Measurements from ENCODE around the gene ERGIC1.

ERGIC1 gene

GRCh38 chr5:172985596-172985995 lies 151.5 kb downstream of the ERGIC1 start:
- Histone ChIP-seq H3K4me1 (ENCODE audit: control insufficient read depth, insufficient read depth, low read length, poor library complexity, severe bottlenecking) (no peaks in the 10 kb centered on the region), H3K4me3 (ENCODE audit: extremely low read depth, insufficient read depth, low read length, poor library complexity, severe bottlenecking) (no peak overlapping the region), H3K9me3 (ENCODE audit: control insufficient read depth, low read length) (no peaks in the 10 kb centered on the region), H3K36me3 (ENCODE audit: control insufficient read depth, insufficient read depth, low read length) (peaks cover 35% of the 10 kb centered on the region), H3K27ac (ENCODE audit: low read depth, low read length, severe bottlenecking) (no peak overlapping the region)

DNA sequence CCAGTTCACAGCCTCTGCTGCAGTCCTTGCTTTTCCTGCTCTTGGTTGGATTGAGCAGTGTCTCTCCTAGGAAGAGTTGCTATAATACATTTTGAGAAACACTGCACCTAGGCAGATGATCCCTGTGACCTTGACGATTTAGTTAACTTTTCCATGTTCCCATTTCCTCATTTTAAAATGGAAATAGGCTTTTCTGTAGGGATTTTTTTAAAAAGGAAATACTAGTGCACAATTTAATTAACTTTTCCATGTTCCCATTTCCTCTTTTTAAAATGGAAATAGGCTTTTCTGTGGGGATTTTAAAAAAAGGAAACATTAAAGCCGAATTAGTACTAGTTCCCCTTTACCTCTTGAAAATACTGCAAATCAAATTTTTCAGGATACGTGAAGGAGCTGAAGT lies 154.2 kb downstream of the ERGIC1 start:
- Histone ChIP-seq H3K27ac (ENCODE audit: low read depth, low read length, severe bottlenecking) (no peak overlapping the region), H3K4me1 (ENCODE audit: control insufficient read depth, insufficient read depth, low read length, poor library complexity, severe bottlenecking) (no peaks in the 10 kb centered on the region), H3K9me3 (ENCODE audit: control insufficient read depth, low read length) (no peaks in the 10 kb centered on the region), H3K4me3 (ENCODE audit: extremely low read depth, insufficient read depth, low read length, poor library complexity, severe bottlenecking) (no peak overlapping the region), H3K36me3 (ENCODE audit: control insufficient read depth, insufficient read depth, low read length) (peaks cover 50% of the 10 kb centered on the region)
- 100% methylated on average over 1 of the region's 3 CpGs; no CpG with 5 or more reads in 1 of the 2 experiments for WGBS, 2 experiments (ENCODE audit: insufficient coverage in 2 of 2)

DNA sequence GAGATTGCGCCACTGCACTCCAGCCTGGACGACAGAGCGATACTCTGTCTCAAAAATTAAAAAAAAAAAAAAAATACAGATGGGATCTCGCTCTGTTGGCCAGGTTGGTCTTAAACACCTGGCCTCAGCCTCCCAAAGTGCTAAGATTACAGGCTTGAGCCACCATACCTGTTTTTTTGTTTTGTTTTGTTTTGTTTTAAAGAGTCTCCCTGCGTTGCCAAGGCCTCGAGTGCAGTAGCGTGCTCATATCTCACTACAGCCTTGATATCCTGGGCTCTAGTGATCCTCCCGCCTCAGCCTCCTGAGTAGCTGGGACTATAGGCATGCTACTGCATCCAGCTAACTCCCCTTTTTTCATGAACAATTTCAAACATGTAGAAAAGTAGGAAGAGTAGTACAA lies 156.7 kb downstream of the ERGIC1 start:
- H3K9me3 ChIP-seq (ENCODE audit: control insufficient read depth, low read length): no peaks in the 10 kb centered on the region
- H3K27ac ChIP-seq (ENCODE audit: low read depth, low read length, severe bottlenecking): no peak overlapping the region
- no peak overlapping the region for H3K4me3 ChIP-seq (ENCODE audit: extremely low read depth, insufficient read depth, low read length, poor library complexity, severe bottlenecking)
- H3K4me1 ChIP-seq (ENCODE audit: control insufficient read depth, insufficient read depth, low read length, poor library complexity, severe bottlenecking): no peaks in the 10 kb centered on the region
- WGBS, 2 experiments (ENCODE audit: insufficient coverage in 2 of 2): 95% methylated on average over 7 of the region's 8 CpGs
- H3K36me3 ChIP-seq (ENCODE audit: control insufficient read depth, insufficient read depth, low read length): peaks cover 73% of the 10 kb centered on the region

- Histone ChIP-seq H3K27ac (ENCODE audit: low read depth, low read length, severe bottlenecking) (no peak overlapping the region), H3K36me3 (ENCODE audit: control insufficient read depth, insufficient read depth, low read length) (peaks cover 69% of the 10 kb centered on the region), H3K9me3 (ENCODE audit: control insufficient read depth, low read length) (no peaks in the 10 kb centered on the region), H3K4me1 (ENCODE audit: control insufficient read depth, insufficient read depth, low read length, poor library complexity, severe bottlenecking) (no peaks in the 10 kb centered on the region), H3K4me3 (ENCODE audit: extremely low read depth, insufficient read depth, low read length, poor library complexity, severe bottlenecking) (no peak overlapping the region)
- WGBS, 2 experiments (ENCODE audit: insufficient coverage in 2 of 2): 100% methylated on average over 1 of the region's 2 CpGs; no CpG with 5 or more reads in 1 of the 2 experiments
Observed at GRCh38 chr5:172994405-172994804, 160.4 kb downstream of the ERGIC1 start.

DNA sequence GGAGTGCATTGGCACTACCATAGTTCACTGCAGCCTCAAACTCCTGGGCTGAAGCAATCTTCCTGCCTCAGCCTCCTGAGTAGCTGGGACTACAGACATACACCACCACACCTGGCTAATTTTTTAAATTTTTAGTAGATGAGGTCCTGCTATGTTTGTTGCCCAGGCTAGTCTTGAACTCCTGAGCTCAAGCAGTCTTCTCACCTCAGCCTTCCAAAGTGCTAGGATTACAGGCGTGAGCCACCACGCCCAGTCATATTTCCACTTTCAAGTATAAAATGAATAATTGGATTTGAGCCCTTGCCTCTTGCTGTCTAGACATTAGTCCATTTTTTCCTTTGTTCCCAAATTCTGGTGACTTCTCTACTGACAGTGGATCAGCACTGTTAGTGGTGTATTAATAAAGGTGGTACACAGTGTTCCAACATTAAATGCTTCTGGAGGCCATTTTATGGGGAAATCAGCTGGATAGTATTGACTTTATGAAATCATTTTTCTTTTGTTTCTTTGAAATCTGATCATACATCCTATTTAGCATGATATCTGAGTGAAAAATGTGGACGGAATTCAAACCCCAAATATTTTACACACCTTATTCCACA lies 165.4 kb downstream of the ERGIC1 start:
- WGBS, 2 experiments (ENCODE audit: insufficient coverage in 2 of 2): no CpG with 5 or more reads among the region's 3 CpGs
- Histone ChIP-seq H3K9me3 (ENCODE audit: control insufficient read depth, low read length) (no peaks in the 10 kb centered on the region), H3K4me3 (ENCODE audit: extremely low read depth, insufficient read depth, low read length, poor library complexity, severe bottlenecking) (no peak overlapping the region), H3K27ac (ENCODE audit: low read depth, low read length, severe bottlenecking) (no peak overlapping the region), H3K4me1 (ENCODE audit: control insufficient read depth, insufficient read depth, low read length, poor library complexity, severe bottlenecking) (peaks cover 7% of the 10 kb centered on the region), H3K36me3 (ENCODE audit: control insufficient read depth, insufficient read depth, low read length) (peaks cover 56% of the 10 kb centered on the region)

DNA sequence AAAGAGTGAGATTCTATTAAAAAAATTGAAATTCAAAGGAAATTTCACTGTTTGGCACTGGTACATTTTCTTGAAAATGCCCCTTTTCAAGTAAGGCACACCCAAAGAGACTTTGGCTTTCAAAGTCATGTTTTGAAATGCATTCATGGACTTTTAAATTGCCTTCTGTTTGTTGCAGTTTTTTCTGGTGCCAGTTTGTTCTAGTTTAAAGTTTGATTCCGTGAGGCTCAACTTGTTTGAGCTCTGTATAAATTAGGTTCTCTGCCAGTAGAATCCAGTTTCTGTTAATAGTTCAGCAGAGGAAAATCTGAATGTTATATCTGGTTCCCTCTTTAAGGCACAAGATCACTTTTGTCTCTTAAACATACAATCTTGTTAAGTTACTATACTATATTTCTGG lies 165.9 kb downstream of the ERGIC1 start:
- Histone ChIP-seq H3K4me3 (ENCODE audit: extremely low read depth, insufficient read depth, low read length, poor library complexity, severe bottlenecking) (no peak overlapping the region), H3K27ac (ENCODE audit: low read depth, low read length, severe bottlenecking) (no peak overlapping the region), H3K36me3 (ENCODE audit: control insufficient read depth, insufficient read depth, low read length) (peaks cover 51% of the 10 kb centered on the region), H3K9me3 (ENCODE audit: control insufficient read depth, low read length) (no peaks in the 10 kb centered on the region), H3K4me1 (ENCODE audit: control insufficient read depth, insufficient read depth, low read length, poor library complexity, severe bottlenecking) (peaks cover 7% of the 10 kb centered on the region)
- 100% methylated on average over 1 of the region's 1 CpG for WGBS, 2 experiments (ENCODE audit: insufficient coverage in 2 of 2)

GRCh38 chr5:173001229-173001841 lies 167.3 kb downstream of the ERGIC1 start:
- no peak overlapping the region for H3K4me3 ChIP-seq (ENCODE audit: extremely low read depth, insufficient read depth, low read length, poor library complexity, severe bottlenecking)
- H3K9me3 ChIP-seq (ENCODE audit: control insufficient read depth, low read length): no peaks in the 10 kb centered on the region
- H3K4me1 ChIP-seq (ENCODE audit: control insufficient read depth, insufficient read depth, low read length, poor library complexity, severe bottlenecking): peaks cover 7% of the 10 kb centered on the region
- 91 to 95% methylated on average over 8 to 9 of the region's 9 CpGs for WGBS, 2 experiments (ENCODE audit: insufficient coverage in 2 of 2)
- peaks cover 38% of the 10 kb centered on the region for H3K36me3 ChIP-seq (ENCODE audit: control insufficient read depth, insufficient read depth, low read length)
- no peak overlapping the region for H3K27ac ChIP-seq (ENCODE audit: low read depth, low read length, severe bottlenecking)
